ENCODE results near the gene SMIM29. TPM values are rescaled to one million over a fixed set of nuclear protein-coding genes. Genes with fewer than 3 reads are reported as not detected.

Gene SMIM29
- total RNA-seq, 1 experiment from 2014 or later = 44.3 TPM

GRCh38 chr6:34281702-34282334 lies 33.0 kb upstream of the SMIM29 start:
- Histone ChIP-seq H3K9me2 (replicated peaks; ENCODE audit: insufficient read depth, low read length) (no peaks in the 10 kb centered on the region), H3K9ac (ENCODE audit: low read length) (no peak overlapping the region), H3K9me3 (ENCODE audit: low read length) (no peaks in the 10 kb centered on the region), H4K20me1 (ENCODE audit: insufficient read depth, low read depth, low read length) (no peaks in the 10 kb centered on the region), H3K36me3 (ENCODE audit: insufficient read depth, low read length) (peaks cover 10% of the 10 kb centered on the region; the same call in 1 of the 2 replicates), H3K27me3 (ENCODE audit: low read length) (no peaks in the 10 kb centered on the region), H3K79me2 (ENCODE audit: low read length) (peaks cover 12% of the 10 kb centered on the region), H3K4me1 (ENCODE audit: low read length) (peaks cover 15% of the 10 kb centered on the region), H2AFZ (ENCODE audit: low read length) (no peak overlapping the region), H3K27ac (ENCODE audit: low read length) (no peak overlapping the region), H3K4me2 (ENCODE audit: low read depth, low read length, poor library complexity, severe bottlenecking) (no peak overlapping the region), H3K4me3 (ENCODE audit: low read length) (no peak overlapping the region)
- DNase-seq = no peak

- no peak overlapping the region for H3K27ac ChIP-seq (ENCODE audit: low read length)
- peaks cover 10% of the 10 kb centered on the region; the same call in 1 of the 2 replicates for H3K36me3 ChIP-seq (ENCODE audit: insufficient read depth, low read length)
- no peaks in the 10 kb centered on the region for H4K20me1 ChIP-seq (ENCODE audit: insufficient read depth, low read depth, low read length)
- no peaks in the 10 kb centered on the region for H3K27me3 ChIP-seq (ENCODE audit: low read length)
- H3K4me3 ChIP-seq (ENCODE audit: low read length) = no peak overlapping the region
- H3K9ac ChIP-seq (ENCODE audit: low read length) = no peak overlapping the region
- peaks cover 9% of the 10 kb centered on the region for H3K4me1 ChIP-seq (ENCODE audit: low read length)
- peaks cover 11% of the 10 kb centered on the region for H3K79me2 ChIP-seq (ENCODE audit: low read length)
- no peak for DNase-seq
- no peaks in the 10 kb centered on the region for H3K9me3 ChIP-seq (ENCODE audit: low read length)
- H2AFZ ChIP-seq (ENCODE audit: low read length) = no peak overlapping the region
- H3K9me2 ChIP-seq (replicated peaks; ENCODE audit: insufficient read depth, low read length) = no peaks in the 10 kb centered on the region
- H3K4me2 ChIP-seq (ENCODE audit: low read depth, low read length, poor library complexity, severe bottlenecking) = no peak overlapping the region
Measured at GRCh38 chr6:34280216-34280615, 31.4 kb upstream of the SMIM29 start.

GRCh38 chr6:34278833-34279232 lies 30.0 kb upstream of the SMIM29 start:
- Histone ChIP-seq H4K20me1 (ENCODE audit: insufficient read depth, low read depth, low read length) (no peaks in the 10 kb centered on the region), H3K36me3 (ENCODE audit: insufficient read depth, low read length) (peaks cover under 1% of the 10 kb centered on the region; the same call in 1 of the 2 replicates), H3K4me2 (ENCODE audit: low read depth, low read length, poor library complexity, severe bottlenecking) (no peak overlapping the region)

GRCh38 chr6:34277763-34278112 lies 28.9 kb upstream of the SMIM29 start:
- DNase-seq = no peak
- no peaks in the 10 kb centered on the region for H4K20me1 ChIP-seq (ENCODE audit: insufficient read depth, low read depth, low read length)
- no peaks in the 10 kb centered on the region for H3K36me3 ChIP-seq (ENCODE audit: insufficient read depth, low read length)
- H3K9me2 ChIP-seq (replicated peaks; ENCODE audit: insufficient read depth, low read length) = no peaks in the 10 kb centered on the region
- no peak overlapping the region for H3K9ac ChIP-seq (ENCODE audit: low read length)
- H3K27ac ChIP-seq (ENCODE audit: low read length) = no peak overlapping the region
- H2AFZ ChIP-seq (ENCODE audit: low read length) = no peak overlapping the region
- no peaks in the 10 kb centered on the region for H3K9me3 ChIP-seq (ENCODE audit: low read length)
- H3K4me3 ChIP-seq (ENCODE audit: low read length) = no peak overlapping the region
- no peaks in the 10 kb centered on the region for H3K79me2 ChIP-seq (ENCODE audit: low read length)
- H3K4me1 ChIP-seq (ENCODE audit: low read length) = peaks cover 13% of the 10 kb centered on the region
- H3K4me2 ChIP-seq (ENCODE audit: low read depth, low read length, poor library complexity, severe bottlenecking) = no peak overlapping the region
- H3K27me3 ChIP-seq (ENCODE audit: low read length) = no peaks in the 10 kb centered on the region

More at GRCh38 chr6:34278833-34279232, 30.0 kb upstream of the SMIM29 start:
- Histone ChIP-seq H3K9ac (ENCODE audit: low read length) (no peak overlapping the region), H3K4me3 (ENCODE audit: low read length) (no peak overlapping the region), H3K27me3 (ENCODE audit: low read length) (no peaks in the 10 kb centered on the region), H3K9me3 (ENCODE audit: low read length) (no peaks in the 10 kb centered on the region), H3K9me2 (replicated peaks; ENCODE audit: insufficient read depth, low read length) (no peaks in the 10 kb centered on the region), H3K79me2 (ENCODE audit: low read length) (0 out of 2 replicates have a peak, but pooled peaks cover under 1% of the 10 kb centered on the region), H2AFZ (ENCODE audit: low read length) (no peak overlapping the region), H3K27ac (ENCODE audit: low read length) (no peak overlapping the region), H3K4me1 (ENCODE audit: low read length) (peaks cover 5% of the 10 kb centered on the region)
- no peak for DNase-seq

GRCh38 chr6:34276881-34277762 lies 28.3 kb upstream of the SMIM29 start:
- no peaks in the 10 kb centered on the region for H3K27me3 ChIP-seq (ENCODE audit: low read length)
- DNase-seq = no peak
- no peaks in the 10 kb centered on the region for H3K79me2 ChIP-seq (ENCODE audit: low read length)
- no peak overlapping the region for H2AFZ ChIP-seq (ENCODE audit: low read length)
- no peak overlapping the region for H3K4me3 ChIP-seq (ENCODE audit: low read length)
- H3K27ac ChIP-seq (ENCODE audit: low read length) = no peak overlapping the region
- H3K9ac ChIP-seq (ENCODE audit: low read length) = no peak overlapping the region
- no peaks in the 10 kb centered on the region for H4K20me1 ChIP-seq (ENCODE audit: insufficient read depth, low read depth, low read length)
- no peak overlapping the region for H3K4me2 ChIP-seq (ENCODE audit: low read depth, low read length, poor library complexity, severe bottlenecking)
- no peaks in the 10 kb centered on the region for H3K36me3 ChIP-seq (ENCODE audit: insufficient read depth, low read length)
- H3K9me2 ChIP-seq (replicated peaks; ENCODE audit: insufficient read depth, low read length) = no peaks in the 10 kb centered on the region
- peaks cover 13% of the 10 kb centered on the region for H3K4me1 ChIP-seq (ENCODE audit: low read length)
- no peaks in the 10 kb centered on the region for H3K9me3 ChIP-seq (ENCODE audit: low read length)

- Histone ChIP-seq H3K4me1 (ENCODE audit: low read length) (peaks cover 13% of the 10 kb centered on the region), H3K79me2 (ENCODE audit: low read length) (no peaks in the 10 kb centered on the region), H3K36me3 (ENCODE audit: insufficient read depth, low read length) (no peaks in the 10 kb centered on the region), H3K27me3 (ENCODE audit: low read length) (no peaks in the 10 kb centered on the region), H3K9ac (ENCODE audit: low read length) (no peak overlapping the region), H3K4me2 (ENCODE audit: low read depth, low read length, poor library complexity, severe bottlenecking) (no peak overlapping the region), H3K9me2 (replicated peaks; ENCODE audit: insufficient read depth, low read length) (no peaks in the 10 kb centered on the region), H4K20me1 (ENCODE audit: insufficient read depth, low read depth, low read length) (no peaks in the 10 kb centered on the region), H3K4me3 (ENCODE audit: low read length) (no peak overlapping the region), H3K27ac (ENCODE audit: low read length) (no peak overlapping the region), H3K9me3 (ENCODE audit: low read length) (no peaks in the 10 kb centered on the region), H2AFZ (ENCODE audit: low read length) (no peak overlapping the region)
- DNase-seq = no peak
Measured at GRCh38 chr6:34276191-34276590, 27.4 kb upstream of the SMIM29 start.

- Histone ChIP-seq H3K27ac (ENCODE audit: low read length) (no peak overlapping the region), H4K20me1 (ENCODE audit: insufficient read depth, low read depth, low read length) (no peaks in the 10 kb centered on the region), H3K27me3 (ENCODE audit: low read length) (no peaks in the 10 kb centered on the region), H3K9me2 (replicated peaks; ENCODE audit: insufficient read depth, low read length) (no peaks in the 10 kb centered on the region), H3K9ac (ENCODE audit: low read length) (no peak overlapping the region), H3K36me3 (ENCODE audit: insufficient read depth, low read length) (no peaks in the 10 kb centered on the region), H2AFZ (ENCODE audit: low read length) (no peak overlapping the region), H3K79me2 (ENCODE audit: low read length) (no peaks in the 10 kb centered on the region), H3K4me3 (ENCODE audit: low read length) (no peak overlapping the region), H3K4me2 (ENCODE audit: low read depth, low read length, poor library complexity, severe bottlenecking) (no peak overlapping the region), H3K4me1 (ENCODE audit: low read length) (peaks cover 13% of the 10 kb centered on the region), H3K9me3 (ENCODE audit: low read length) (no peaks in the 10 kb centered on the region)
- DNase-seq = no peak
Measured at GRCh38 chr6:34275128-34275804, 26.5 kb upstream of the SMIM29 start.

GRCh38 chr6:34274129-34274528 lies 25.3 kb upstream of the SMIM29 start:
- Histone ChIP-seq H3K9me2 (replicated peaks; ENCODE audit: insufficient read depth, low read length) (no peaks in the 10 kb centered on the region), H3K9me3 (ENCODE audit: low read length) (no peaks in the 10 kb centered on the region), H4K20me1 (ENCODE audit: insufficient read depth, low read depth, low read length) (no peaks in the 10 kb centered on the region), H3K4me3 (ENCODE audit: low read length) (no peak overlapping the region), H3K79me2 (ENCODE audit: low read length) (no peaks in the 10 kb centered on the region), H3K4me1 (ENCODE audit: low read length) (peaks cover 13% of the 10 kb centered on the region), H3K9ac (ENCODE audit: low read length) (no peak overlapping the region), H3K27ac (ENCODE audit: low read length) (no peak overlapping the region), H3K27me3 (ENCODE audit: low read length) (no peaks in the 10 kb centered on the region), H2AFZ (ENCODE audit: low read length) (no peak overlapping the region), H3K36me3 (ENCODE audit: insufficient read depth, low read length) (no peaks in the 10 kb centered on the region), H3K4me2 (ENCODE audit: low read depth, low read length, poor library complexity, severe bottlenecking) (peak overlapping the region; percentile 31)
- DNase-seq = no peak

All from Karpas-422 (cell line).